Ishikawa (cell line): ENCODE measurements around the gene SLC7A7.

Experiments used
- CEBPB ChIP-seq: IDR thresholded peaks from 2 replicates; pipeline ENCODE4 v1.6.1; 2012
- CREB1 ChIP-seq: IDR thresholded peaks from 2 replicates; pipeline ENCODE4 v1.6.1; 2012; ENCODE audit warnings: low read depth
- EGR1 ChIP-seq: IDR thresholded peaks from 2 replicates; pipeline ENCODE4 v1.6.1; 2012
- EP300 ChIP-seq: IDR thresholded peaks from 2 replicates; pipeline ENCODE4 v1.6.1; 2012; ENCODE audit warnings: borderline replicate concordance
- FOXM1 ChIP-seq: IDR thresholded peaks from 2 replicates; pipeline ENCODE4 v1.6.1; 2012; ENCODE audit warnings: low read depth, borderline replicate concordance
- MAX ChIP-seq: IDR thresholded peaks from 2 replicates; pipeline ENCODE4 v1.6.1; 2012
- NFIC ChIP-seq: IDR thresholded peaks from 2 replicates; pipeline ENCODE4 v1.6.1; 2012
- RAD21 ChIP-seq: IDR thresholded peaks from 2 replicates; pipeline ENCODE4 v1.6.1; 2012; ENCODE audit warnings: low read depth
- REST ChIP-seq: IDR thresholded peaks from 2 replicates; pipeline ENCODE4 v1.6.1; 2012; ENCODE audit warnings: low read depth, mild to moderate bottlenecking
- TAF1 ChIP-seq: IDR thresholded peaks from 2 replicates; pipeline ENCODE4 v1.6.1; 2012; ENCODE audit warnings: low read depth, mild to moderate bottlenecking
- TCF12 ChIP-seq: IDR thresholded peaks from 2 replicates; pipeline ENCODE4 v1.6.1; 2012; ENCODE audit warnings: low read depth
- TEAD4 ChIP-seq: IDR thresholded peaks from 2 replicates; pipeline ENCODE4 v1.6.1; 2012
- USF1 ChIP-seq: IDR thresholded peaks from 2 replicates; pipeline ENCODE4 v1.6.1; 2012
- YY1 ChIP-seq: IDR thresholded peaks from 2 replicates; pipeline ENCODE4 v1.6.1; 2012; ENCODE audit warnings: low read depth
- ZBTB7A ChIP-seq: IDR thresholded peaks from 2 replicates; pipeline ENCODE4 v1.6.1; 2012; ENCODE audit warnings: low read depth

The SLC7A7 gene

GRCh38 chr14:22766457-22767322 lies 48.5 kb downstream of the SLC7A7 start, which contains the start of gene OXA1L:
OXA1L (plus strand) TSS chr14:22766688; CDS start chr14:22766702, 14 bp downstream.
- TF ChIP-seq RAD21 (no peak), ZBTB7A (no peak), USF1 (peak; percentile 69), EP300 (no peak), YY1 (peak; percentile 95), TAF1 (peak; percentile 94), NFIC (peak; percentile 84), MAX (peak; percentile 93), TCF12 (0 out of 2 replicates have a peak, but pooled peaks have one; percentile 18), FOXM1 (no peak)

GRCh38 chr14:22764382-22764781 lies 50.9 kb downstream of the SLC7A7 start:
- TF ChIP-seq REST (no peak), RAD21 (no peak), TCF12 (no peak)

GRCh38 chr14:22761734-22762133 lies 53.5 kb downstream of the SLC7A7 start:
- no peak for TF ChIP-seq TAF1
- no peak for TF ChIP-seq EGR1
- no peak for TF ChIP-seq EP300
- no peak for TF ChIP-seq ZBTB7A
- no peak for TF ChIP-seq USF1
- no peak for TF ChIP-seq RAD21
- no peak for TF ChIP-seq CEBPB
- no peak for TF ChIP-seq TCF12
- TF ChIP-seq CREB1 = no peak
- TF ChIP-seq YY1 = no peak
- no peak for TF ChIP-seq NFIC
- no peak for TF ChIP-seq REST
- TF ChIP-seq MAX = no peak

- TF ChIP-seq MAX (no peak), TEAD4 (no peak), TCF12 (no peak), ZBTB7A (no peak), FOXM1 (no peak), TAF1 (no peak), EP300 (no peak), CREB1 (no peak), CEBPB (no peak)
These were observed 61.6 kb downstream of the SLC7A7 start for GRCh38 chr14:22753586-22753985.

GRCh38 chr14:22752422-22752821 lies 62.8 kb downstream of the SLC7A7 start:
- no peak for TF ChIP-seq TAF1
- TF ChIP-seq TCF12 = no peak
- no peak for TF ChIP-seq REST
- TF ChIP-seq EGR1 = no peak
